GM19463 (cell line): ENCODE results near the gene SAMD8.
"Not testable (repeated sequence)": the region's sequence is repeated elsewhere in the genome, so short reads cannot be mapped to it uniquely, and the experiment has no call there.

Experiments used
- ATAC-seq: cut with Tn5 transposase; IDR thresholded peaks from one replicate; pipeline ENCODE4 v1.9.1; 2021; ENCODE audit warnings: mild to moderate bottlenecking, moderate library complexity; ENCODE audit not compliant: unreplicated experiment

SAMD8 gene

GRCh38 chr10:75211007-75211691 lies 99.7 kb downstream of the SAMD8 start:
- no peak for ATAC-seq

GRCh38 chr10:75212343-75212742 lies 100.9 kb downstream of the SAMD8 start:
- ATAC-seq, result no peak

- no peak for ATAC-seq
Observed at GRCh38 chr10:75220274-75220673, 108.8 kb downstream of the SAMD8 start.

GRCh38 chr10:75221492-75221891 lies 110.0 kb downstream of the SAMD8 start:
- ATAC-seq, result not testable (repeated sequence)

GRCh38 chr10:75223507-75223906 lies 112.1 kb downstream of the SAMD8 start:
- no peak for ATAC-seq

- ATAC-seq, result no peak
Observed at GRCh38 chr10:75226095-75226494, 114.6 kb downstream of the SAMD8 start.

GRCh38 chr10:75226656-75227055 lies 115.2 kb downstream of the SAMD8 start:
- no peak for ATAC-seq

- ATAC-seq, result no peak
Observed at GRCh38 chr10:75228278-75228677, 116.8 kb downstream of the SAMD8 start.

GRCh38 chr10:75228834-75229233 lies 117.4 kb downstream of the SAMD8 start:
- ATAC-seq, result no peak

GRCh38 chr10:75229971-75230370 lies 118.5 kb downstream of the SAMD8 start:
- ATAC-seq, result no peak

GRCh38 chr10:75230600-75231038 lies 119.2 kb downstream of the SAMD8 start:
- ATAC-seq, result peak; percentile 30
